Measurements from ENCODE around the gene MYO3A. TPM values are rescaled to one million over a fixed set of nuclear protein-coding genes. Genes with fewer than 3 reads are reported as not detected.

MYO3A gene
- total and polyA plus RNA-seq, 2 of the 4 experiments (the other 2 are of a cell fraction), result not detected

DNA sequence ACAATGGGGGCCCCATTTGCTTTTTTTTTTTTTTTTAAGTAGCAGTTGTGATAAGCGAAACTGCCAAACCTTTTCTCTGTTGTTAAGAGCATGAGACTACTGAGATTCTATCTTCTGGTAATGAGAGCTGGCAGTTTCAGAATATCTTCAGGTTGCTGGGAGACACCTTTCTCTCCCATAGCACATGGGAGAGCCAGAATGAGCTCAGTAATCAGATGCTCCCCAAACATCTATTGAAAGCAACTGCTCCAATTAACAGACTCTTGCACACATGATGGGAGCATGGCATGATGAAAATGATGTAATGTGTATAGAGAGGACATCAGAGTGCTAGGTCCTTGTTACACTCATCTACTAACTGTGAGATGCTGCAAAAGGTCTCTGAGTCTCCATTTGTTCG is 18.8 kb downstream of the MYO3A start:
- no CpG with 5 or more reads among the region's 2 CpGs for WGBS, 2 experiments (ENCODE audit: extremely low coverage in 2 of 2, insufficient read length in 1 of 2)
- Histone ChIP-seq H3K9ac (ENCODE audit: low read depth, low read length) (no peak overlapping the region), H4K8ac (ENCODE audit: low read depth in 2 of 2, low read length in 2 of 2) (no peak overlapping the region), H3K27me3 (ENCODE audit: control insufficient read depth, insufficient read depth, low read length) (no peaks in the 10 kb centered on the region), H3K9me3 (ENCODE audit: control insufficient read depth, insufficient read depth, low read length) (peaks cover 3% of the 10 kb centered on the region; the same call in 1 of the 2 replicates), H2AFZ (replicated peaks; ENCODE audit: low read length, poor library complexity) (no peak overlapping the region), H2BK5ac (ENCODE audit: low read depth, low read length, poor library complexity, severe bottlenecking) (no peak overlapping the region), H3K9me1 (ENCODE audit: insufficient read depth, low read length) (no peaks in the 10 kb centered on the region), H3K36me3 (ENCODE audit: control insufficient read depth, insufficient read depth, low read length) (no peaks in the 10 kb centered on the region), H4K91ac (ENCODE audit: insufficient read depth, low read depth, low read length) (no peak overlapping the region), H3K14ac (replicated peaks; ENCODE audit: low read depth, low read length) (no peak overlapping the region), H3K4me3 (ENCODE audit: insufficient read depth, low read depth, low read length) (no peak overlapping the region), H2BK20ac (ENCODE audit: low read depth, low read length) (no peak overlapping the region), H3K4ac (ENCODE audit: low read depth, low read length) (no peak overlapping the region), H2BK15ac (ENCODE audit: low read depth, low read length) (no peak overlapping the region), H3K56ac (ENCODE audit: extremely low read depth, insufficient read depth, low read length) (no peak overlapping the region), H2BK120ac (ENCODE audit: low read depth, low read length) (no peak overlapping the region), H3K4me1 (ENCODE audit: control insufficient read depth, insufficient read depth, low read length) (no peaks in the 10 kb centered on the region), H2AK9ac (replicated peaks; ENCODE audit: low read depth, low read length, poor library complexity) (no peak overlapping the region), H4K20me1 (ENCODE audit: insufficient read depth, low read length) (no peaks in the 10 kb centered on the region), H3K79me1 (ENCODE audit: low read depth in 1 of 2, low read length in 2 of 2) (no peaks in the 10 kb centered on the region), H3K23ac (ENCODE audit: low read depth, low read length) (no peak overlapping the region), H2AK5ac (ENCODE audit: low read depth, low read length) (no peak overlapping the region), H3K18ac (ENCODE audit: low read depth, low read length) (no peak overlapping the region), H3K27ac (ENCODE audit: insufficient read depth, low read length) (no peak overlapping the region), H4K5ac (ENCODE audit: low read depth, low read length) (no peak overlapping the region), H3K4me2 (ENCODE audit: low read depth, low read length) (no peak overlapping the region)
- BruUV-seq (replicated peaks), result no TSS peak
- DNase-seq (no peak), ATAC-seq (ENCODE audit: low read depth) (no peak)
- TF ChIP-seq MAFK (IDR thresholded peaks at IDR 0.05; ENCODE audit: low read depth, low read length), result no peak
- TF ChIP-seq, protein P1, sequence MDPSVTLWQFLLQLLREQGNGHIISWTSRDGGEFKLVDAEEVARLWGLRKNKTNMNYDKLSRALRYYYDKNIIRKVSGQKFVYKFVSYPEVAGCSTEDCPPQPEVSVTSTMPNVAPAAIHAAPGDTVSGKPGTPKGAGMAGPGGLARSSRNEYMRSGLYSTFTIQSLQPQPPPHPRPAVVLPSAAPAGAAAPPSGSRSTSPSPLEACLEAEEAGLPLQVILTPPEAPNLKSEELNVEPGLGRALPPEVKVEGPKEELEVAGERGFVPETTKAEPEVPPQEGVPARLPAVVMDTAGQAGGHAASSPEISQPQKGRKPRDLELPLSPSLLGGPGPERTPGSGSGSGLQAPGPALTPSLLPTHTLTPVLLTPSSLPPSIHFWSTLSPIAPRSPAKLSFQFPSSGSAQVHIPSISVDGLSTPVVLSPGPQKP (IDR thresholded peaks at IDR 0.05; ENCODE audit: borderline replicate concordance, low read depth, low read length), result no peak
- TF ChIP-seq SMC3 (IDR thresholded peaks at IDR 0.05; ENCODE audit: low read depth, low read length), result no peak
- no peak for TF ChIP-seq CHD1 (IDR thresholded peaks at IDR 0.05; ENCODE audit: low read depth, low read length)
- no peak for TF ChIP-seq USF2 (IDR thresholded peaks at IDR 0.05; ENCODE audit: low read depth, low read length)
- TF ChIP-seq NFE2L2 (IDR thresholded peaks at IDR 0.05; ENCODE audit: low read depth, low read length), result no peak
- TF ChIP-seq BHLHE40 (IDR thresholded peaks at IDR 0.05; ENCODE audit: low read depth, low read length), result no peak
- no peak for TF ChIP-seq RCOR1 (IDR thresholded peaks at IDR 0.05; ENCODE audit: insufficient replicate concordance, low read length)
- no peak for TF ChIP-seq MXI1 (IDR thresholded peaks at IDR 0.05; ENCODE audit: borderline replicate concordance, low read depth, low read length)
- no peak for TF ChIP-seq RFX5 (IDR thresholded peaks at IDR 0.05; ENCODE audit: low read depth, low read length)
- no peak for TF ChIP-seq RAD21 (IDR thresholded peaks at IDR 0.05; ENCODE audit: low read length)
- TF ChIP-seq CEBPB (IDR thresholded peaks at IDR 0.05; ENCODE audit: low read depth, low read length), result no peak
- no peak for TF ChIP-seq FOS (IDR thresholded peaks at IDR 0.05; ENCODE audit: low read depth, low read length)
- no peak for TF ChIP-seq POLR2A (IDR thresholded peaks at IDR 0.05; ENCODE audit: low read depth, low read length)
- TF ChIP-seq MAZ (IDR thresholded peaks at IDR 0.05; ENCODE audit: borderline replicate concordance, low read depth, low read length), result no peak
- TF ChIP-seq, protein P2, sequence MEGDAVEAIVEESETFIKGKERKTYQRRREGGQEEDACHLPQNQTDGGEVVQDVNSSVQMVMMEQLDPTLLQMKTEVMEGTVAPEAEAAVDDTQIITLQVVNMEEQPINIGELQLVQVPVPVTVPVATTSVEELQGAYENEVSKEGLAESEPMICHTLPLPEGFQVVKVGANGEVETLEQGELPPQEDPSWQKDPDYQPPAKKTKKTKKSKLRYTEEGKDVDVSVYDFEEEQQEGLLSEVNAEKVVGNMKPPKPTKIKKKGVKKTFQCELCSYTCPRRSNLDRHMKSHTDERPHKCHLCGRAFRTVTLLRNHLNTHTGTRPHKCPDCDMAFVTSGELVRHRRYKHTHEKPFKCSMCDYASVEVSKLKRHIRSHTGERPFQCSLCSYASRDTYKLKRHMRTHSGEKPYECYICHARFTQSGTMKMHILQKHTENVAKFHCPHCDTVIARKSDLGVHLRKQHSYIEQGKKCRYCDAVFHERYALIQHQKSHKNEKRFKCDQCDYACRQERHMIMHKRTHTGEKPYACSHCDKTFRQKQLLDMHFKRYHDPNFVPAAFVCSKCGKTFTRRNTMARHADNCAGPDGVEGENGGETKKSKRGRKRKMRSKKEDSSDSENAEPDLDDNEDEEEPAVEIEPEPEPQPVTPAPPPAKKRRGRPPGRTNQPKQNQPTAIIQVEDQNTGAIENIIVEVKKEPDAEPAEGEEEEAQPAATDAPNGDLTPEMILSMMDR (conservative IDR thresholded peaks at IDR 0.05; ENCODE audit: low read depth, low read length), result no peak
- in situ Hi-C loops (cut with MboI; ENCODE audit: low sequenced_read_pairs) (no loop called here), intact Hi-C loops (cut with micrococcal nuclease) (no loop called here), dilution Hi-C loops (cut with HindIII; ENCODE audit: low sequenced_read_pairs, unreplicated experiment) (no loop called here)
- ChIA-PET POLR2A (ENCODE audit: unreplicated experiment) (no interaction called here), CTCF (interaction anchor here (0.7 kb wide), 1 partner anchor 108 kb away, joined by 3 read pairs; no protein-coding TSS in a partner anchor)
